CD4-positive, alpha-beta T cell treated with Interleukin-21 for 1 hour (primary cell): Measurements from ENCODE around the gene TUBA3D.
"Not testable (repeated sequence)": the region's sequence is repeated elsewhere in the genome, so short reads cannot be mapped to it uniquely, and the experiment has no call there.

Experiments
- DNase-seq: peaks from one replicate; pipeline ENCODE4 v3.0.0-alpha.2; 2020

TUBA3D gene

DNA sequence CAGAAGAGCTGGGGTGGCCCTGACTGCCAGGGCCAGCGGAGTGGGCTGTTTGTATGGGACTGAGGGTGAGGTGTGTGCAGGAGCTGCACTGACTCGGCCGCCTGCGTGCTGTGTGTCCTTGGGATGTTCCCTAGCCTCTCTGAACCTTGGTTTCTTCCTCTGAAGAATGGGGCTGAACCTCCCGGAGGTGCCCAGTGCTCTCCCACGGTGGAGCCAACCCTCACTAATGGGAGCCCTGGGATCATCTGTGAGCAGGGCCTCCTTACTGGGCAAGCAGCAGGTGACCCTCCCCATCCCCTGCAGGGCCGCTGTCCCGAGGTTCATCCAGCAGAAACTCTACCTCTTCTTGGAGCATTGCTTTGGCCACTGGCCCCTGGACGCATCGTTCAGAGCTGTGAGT lies 40.1 kb downstream of the TUBA3D start:
- no peak for DNase-seq

DNA sequence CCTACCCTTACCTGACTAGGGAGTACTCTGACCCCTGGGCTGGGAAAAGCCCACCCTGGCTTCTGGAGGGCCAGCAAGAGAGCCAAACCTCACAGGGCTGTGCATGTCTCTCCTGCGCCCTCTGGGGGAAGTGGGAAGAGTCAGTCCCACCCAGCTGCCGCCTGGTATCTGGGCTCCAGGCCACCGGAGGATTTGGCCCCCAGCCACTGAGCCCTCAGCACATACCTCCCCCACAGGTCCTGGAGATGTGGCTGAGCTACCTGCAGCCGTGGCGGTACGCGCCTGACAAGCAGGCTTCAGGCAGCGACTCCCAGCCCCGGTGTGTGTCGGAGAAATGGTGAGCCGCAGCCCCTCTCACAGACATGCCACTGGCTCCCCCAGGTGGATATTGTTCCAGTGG lies 40.7 kb downstream of the TUBA3D start:
- DNase-seq, result not testable (repeated sequence)

DNA sequence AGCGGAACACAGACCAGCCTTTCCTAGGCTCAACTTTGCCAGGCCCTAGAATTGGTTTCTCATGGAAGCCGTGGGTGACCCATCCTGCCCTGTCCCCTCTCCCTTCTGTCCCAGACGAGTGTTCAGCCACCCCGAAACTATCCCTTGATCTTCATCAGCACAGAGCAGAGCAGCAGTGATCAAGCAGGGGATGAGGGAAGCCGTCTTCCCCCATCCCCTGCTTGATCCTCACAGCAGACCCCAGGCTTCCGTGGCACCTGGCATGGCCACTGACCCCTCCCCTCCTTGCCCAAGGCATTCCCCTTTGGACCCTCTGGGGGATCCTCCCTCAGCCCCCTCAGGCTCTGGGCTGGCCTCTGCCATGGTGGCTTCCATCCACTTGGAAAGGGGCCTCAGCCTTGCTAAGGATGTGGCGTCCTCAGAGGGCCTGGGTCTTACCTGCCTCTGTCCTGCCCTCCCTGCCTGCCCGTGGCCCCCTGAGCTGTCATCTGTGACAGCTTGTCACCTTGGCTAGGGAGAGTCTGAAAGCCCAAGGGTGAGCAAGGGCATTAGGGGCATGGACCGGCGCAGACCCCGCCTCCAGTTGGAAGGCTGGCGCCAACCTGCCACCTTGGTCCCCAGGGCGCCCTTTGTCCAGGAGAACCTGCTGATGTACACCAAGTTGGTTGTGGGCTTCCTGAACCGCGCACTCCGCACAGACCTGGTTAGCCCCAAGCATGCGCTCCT lies 41.4 kb downstream of the TUBA3D start:
- DNase-seq, result no peak

DNA sequence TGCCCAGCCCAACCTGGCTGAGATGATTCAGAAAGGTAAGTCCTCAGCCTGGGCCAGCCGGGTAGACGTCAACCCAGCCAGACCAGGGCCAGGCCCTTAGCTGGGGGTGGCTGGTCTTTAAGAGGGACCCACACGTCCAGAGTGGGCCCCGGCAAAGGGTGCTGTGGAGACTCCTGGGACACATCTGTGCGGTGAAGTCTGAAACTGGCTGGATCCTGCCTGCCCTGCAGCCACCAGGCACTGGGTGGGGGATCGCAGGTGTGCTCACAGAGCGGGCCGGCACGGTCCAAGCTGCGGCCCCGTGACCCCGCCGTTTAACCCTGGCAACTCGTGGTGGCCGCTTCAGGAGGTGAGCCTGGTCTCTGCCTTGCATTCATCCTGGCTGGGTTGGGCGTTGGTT lies 41.9 kb downstream of the TUBA3D start:
- DNase-seq, result not testable (repeated sequence)

DNA sequence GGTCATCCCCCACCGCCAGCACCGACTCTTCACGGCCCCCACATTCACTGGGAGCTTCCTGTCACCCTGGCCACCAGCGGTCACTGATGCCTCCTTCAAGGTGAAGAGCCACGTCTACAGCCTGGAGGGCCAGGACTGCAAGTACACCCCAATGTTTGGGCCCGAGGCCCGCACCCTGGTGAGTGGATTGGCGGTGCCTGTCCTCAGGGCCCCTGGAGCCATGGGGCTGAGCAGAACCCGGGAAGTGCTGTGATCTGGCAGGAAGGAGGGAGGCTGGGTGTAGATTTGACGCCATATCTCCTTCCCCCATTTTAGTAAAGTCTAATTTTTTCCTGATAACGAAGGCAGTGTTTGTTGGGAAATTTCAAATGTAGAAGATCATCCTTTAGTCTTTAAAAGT lies 42.6 kb downstream of the TUBA3D start:
- not testable (repeated sequence) for DNase-seq

DNA sequence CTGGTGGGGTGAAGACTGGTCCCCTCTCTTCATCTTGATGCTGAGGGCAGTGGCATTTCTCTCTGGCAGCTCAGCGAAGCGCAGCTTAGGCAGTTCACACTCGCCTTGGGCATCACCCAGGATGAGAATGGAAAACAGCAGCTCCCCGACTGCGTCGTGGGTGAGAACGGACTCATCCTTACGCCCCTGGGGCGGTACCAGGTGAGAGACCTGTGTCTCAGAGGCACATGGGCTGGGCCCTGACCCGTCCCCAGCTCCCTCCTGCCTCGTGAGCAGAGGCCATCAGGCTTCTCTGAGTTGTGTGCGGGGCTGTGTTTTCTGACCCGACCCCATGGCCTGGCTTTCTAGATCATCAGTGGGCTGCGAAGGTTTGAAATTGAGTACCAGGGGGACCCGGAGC lies 43.5 kb downstream of the TUBA3D start:
- DNase-seq, result no peak

DNA sequence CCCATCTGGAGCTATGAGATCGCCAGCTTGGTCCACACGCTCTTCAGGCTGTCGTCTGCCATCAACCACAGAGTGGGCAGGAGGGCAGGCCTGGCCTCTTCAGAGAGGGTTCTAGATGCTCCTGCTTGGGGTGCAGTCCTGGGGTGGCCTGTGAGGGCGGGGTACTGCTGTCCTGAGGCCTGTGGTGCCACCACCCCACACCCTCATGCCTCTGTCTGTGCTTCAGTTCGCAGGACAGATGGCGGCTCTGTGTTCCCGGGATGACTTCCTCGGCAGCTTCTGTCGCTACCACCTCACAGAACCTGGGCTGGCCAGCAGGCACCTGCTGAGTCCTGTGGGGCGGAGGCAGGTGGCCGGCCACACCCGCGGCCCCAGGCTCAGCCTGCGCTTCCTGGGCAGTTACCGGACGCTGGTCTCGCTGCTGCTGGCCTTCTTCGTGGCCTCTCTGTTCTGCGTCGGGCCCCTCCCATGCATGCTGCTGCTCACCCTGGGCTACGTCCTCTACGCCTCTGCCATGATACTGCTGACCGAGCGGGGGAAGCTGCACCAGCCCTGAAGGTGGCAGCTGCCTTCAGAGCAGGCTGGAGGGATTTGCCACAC lies 44.1 kb downstream of the TUBA3D start:
- not testable (repeated sequence) for DNase-seq

DNA sequence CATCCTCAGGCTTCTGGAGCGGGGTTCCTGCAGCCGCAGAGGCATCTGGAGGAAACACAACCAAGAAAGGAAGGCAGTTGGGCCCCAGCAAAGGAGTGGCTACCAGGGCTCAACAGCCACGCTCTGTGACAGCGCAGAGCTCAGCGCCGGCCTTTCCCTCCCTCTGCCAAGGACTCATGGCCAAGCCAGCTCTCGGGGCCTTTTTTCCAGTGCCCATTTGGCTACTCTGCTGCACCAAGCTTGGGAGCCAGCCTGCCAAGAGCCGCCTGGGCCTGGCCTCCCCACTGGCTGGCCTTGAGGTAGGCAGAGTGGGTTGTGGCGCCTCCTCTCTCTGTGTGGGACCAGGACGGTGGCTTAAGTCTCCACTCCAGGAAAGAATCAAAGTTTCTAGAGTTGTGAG lies 44.6 kb downstream of the TUBA3D start:
- DNase-seq, result no peak

DNA sequence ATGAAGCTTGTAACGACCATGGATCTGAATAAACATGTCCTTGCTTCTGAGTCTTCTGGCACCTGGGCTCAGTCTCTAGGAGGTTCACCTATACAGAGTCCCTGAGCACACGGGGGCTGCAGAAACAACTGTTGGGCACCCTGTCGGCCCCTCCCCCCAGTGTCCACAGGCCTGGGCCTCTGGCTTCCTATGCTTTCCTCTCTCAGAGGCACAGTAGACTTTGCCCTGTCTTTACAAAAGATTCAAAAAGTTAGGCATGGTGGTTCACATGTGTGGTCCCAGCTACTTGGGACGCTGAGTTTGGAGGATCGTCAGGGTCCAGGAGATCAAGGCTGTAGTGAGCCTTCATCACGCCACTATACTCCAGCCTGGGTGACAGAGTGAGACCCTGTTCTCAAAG lies 45.6 kb downstream of the TUBA3D start:
- not testable (repeated sequence) for DNase-seq

DNA sequence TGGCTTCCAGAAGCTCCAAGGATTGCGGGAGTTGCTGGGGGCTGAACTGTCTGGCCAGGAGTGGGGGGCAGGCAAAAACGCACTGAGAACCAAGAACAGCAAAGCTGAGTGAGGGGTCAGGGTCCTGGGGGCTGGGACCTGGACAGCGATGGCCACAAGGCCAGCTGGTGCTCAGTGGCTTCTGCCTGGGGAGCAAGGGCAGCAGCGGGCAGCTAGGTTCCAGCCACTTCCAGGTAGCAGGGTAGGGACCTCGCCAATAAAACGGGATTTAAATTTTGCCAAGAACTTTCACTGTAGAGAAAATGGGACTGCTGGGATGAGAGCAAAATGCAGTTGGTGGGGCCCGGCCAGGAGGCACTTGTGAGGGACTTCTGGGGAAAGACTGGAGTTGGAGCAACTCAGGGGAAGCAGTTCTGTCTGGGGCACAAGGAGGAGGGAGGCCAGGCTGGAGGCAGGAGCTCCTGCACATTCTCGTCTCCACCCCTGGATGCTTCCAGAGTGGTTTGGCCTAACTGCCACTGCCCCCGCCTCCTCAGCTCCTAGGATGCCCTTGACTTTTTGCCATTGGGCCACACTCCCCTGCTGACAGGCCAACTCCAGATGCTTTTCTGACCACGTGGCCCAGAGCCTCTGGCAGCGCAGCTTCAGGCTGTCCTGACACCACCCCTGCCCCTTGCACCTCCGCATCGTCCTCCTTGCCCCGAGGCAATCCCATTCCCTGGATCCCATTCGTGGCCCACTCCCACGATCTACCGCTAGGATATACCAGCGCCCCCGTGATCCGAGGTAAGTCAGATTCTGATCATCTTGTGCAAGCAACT lies 46.3 kb downstream of the TUBA3D start:
- DNase-seq, result no peak

DNA sequence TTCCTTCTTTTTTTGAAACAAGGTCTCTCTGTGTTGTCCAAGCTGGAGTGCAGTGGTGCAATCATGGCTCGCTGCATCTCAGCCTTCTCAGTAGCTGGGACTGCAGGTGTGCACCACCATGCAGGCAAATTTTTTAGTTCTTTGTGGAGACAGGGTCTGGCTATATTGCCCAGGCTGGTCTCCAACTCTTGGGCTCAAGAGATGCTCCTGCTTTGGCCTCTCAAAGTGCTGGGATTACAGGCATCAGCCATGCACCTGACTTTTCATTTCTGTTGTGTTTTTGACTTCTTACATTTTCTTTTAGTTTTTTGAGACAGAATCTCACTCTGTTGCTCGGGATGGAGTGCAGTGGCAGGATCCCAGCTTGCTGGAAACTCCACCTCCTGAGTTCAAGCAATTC lies 49.3 kb downstream of the TUBA3D start:
- not testable (repeated sequence) for DNase-seq

DNA sequence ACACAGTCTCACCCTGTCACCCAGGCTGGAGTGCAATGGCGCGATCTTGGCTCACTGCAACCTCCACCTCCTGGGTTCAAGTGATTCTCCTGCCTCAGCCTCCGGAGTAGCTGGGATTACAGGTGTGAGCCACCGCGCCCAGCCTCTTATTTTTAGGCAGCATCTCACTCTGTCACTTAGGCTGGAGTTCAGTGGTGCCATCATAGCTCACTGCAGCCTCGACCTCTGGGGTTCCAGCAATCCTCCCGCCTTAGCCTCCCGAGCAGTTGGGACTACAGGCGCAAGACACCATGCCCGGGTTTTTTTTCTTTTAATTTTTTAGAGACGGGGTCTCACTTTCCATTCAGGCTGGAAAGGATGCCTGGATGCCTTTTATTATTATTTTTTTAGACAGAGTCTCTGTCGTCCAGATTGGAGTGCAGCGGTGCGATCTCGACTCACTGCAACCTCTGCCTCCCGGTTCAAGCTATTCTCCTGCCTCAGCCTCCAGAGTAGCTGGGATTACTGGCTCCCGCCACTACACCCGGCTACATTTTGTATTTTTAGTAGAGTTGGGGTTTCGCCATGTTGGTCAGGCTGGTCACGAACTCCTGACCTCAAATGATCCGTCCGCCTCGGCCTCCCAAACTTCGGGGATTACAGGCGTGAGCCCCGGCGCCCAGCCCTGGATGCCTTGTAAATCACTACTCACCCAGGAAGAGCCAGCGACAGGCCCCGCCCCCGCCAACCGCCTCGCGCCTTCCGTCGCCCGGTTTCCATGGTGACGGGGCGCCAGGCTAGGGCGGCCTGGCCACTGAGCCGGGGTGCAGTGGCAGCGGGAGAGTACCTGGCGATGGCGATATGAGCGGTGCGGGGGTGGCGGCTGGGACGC lies 51.4 kb downstream of the TUBA3D start, which contains the start of gene CCDC74A:
Gene CCDC74A (plus strand): TSS at position 758 of the 871 bp plus-strand sequence. CDS start 83 bp downstream, at position 841.
- peak; percentile 85 for DNase-seq

DNA sequence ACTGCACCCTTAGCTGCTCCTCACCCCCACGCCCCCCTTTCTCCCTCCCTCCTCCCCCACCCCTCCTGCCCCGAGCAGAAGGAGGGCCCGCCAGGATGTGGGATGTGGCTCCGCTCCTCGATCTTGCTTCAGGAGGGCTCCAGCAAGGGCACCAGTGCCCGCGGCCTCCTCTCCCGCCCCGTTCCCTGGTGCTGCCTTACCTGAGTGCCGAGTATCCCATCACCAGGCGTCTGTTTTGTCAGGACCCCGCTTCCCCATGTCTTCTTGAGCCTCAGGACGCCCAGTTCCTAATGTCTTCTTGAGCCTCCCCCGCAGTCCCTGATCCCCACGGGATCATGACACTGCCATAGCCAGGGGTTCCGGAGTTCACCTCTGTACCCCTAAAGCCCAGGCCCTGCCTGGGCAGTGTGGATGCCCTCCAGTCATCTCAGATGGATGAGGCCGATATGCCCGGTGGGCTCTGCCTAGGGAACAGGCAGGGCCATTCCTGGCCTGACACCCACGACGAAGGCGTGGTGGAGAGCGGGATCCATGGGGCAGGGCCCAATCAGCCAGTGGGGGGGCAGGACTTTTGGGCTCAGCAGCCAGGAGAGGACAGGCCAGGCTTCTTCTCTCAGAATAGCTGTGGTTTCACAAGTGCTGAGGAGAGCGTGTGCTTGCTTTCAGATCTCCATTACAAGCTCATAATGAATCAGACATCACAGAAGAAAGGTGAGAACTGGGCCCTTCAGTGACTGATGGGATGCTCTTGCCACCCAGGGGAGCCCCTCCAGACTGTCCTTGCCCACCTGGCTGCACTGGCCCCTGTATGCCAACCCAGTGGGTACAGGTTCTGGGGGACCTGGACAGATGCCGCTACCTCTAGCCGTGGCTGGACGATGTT lies 53.3 kb downstream of the TUBA3D start:
- DNase-seq, result not testable (repeated sequence)

DNA sequence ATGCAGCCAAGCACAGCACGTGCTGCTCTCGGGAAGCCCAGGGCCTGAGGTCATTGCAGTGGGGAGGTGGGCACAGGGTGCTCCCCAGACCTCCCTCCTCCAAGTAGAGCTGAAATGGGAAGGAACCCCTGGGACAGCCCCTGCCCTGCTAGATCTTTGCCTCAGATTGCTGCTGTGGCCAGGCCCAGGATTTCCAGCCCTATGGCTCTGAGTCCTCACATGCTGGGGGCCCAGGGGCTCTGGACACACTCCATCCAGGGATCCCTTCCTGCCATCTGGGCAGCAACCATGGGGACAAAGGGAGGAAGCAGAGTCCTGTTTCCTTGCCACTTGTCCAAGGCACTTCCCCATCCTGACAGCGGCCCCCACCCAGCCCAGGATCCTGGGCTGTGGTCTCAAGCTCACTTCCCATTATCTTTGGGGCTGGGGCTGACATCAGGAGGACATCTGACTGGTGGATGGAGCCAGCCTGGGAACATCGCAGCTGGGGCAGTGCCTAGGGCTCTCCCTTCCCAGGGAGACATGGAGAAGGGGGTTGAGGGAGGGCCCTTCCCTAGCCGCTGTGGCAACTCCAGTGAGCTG lies 54.0 kb downstream of the TUBA3D start:
- not testable (repeated sequence) for DNase-seq

DNA sequence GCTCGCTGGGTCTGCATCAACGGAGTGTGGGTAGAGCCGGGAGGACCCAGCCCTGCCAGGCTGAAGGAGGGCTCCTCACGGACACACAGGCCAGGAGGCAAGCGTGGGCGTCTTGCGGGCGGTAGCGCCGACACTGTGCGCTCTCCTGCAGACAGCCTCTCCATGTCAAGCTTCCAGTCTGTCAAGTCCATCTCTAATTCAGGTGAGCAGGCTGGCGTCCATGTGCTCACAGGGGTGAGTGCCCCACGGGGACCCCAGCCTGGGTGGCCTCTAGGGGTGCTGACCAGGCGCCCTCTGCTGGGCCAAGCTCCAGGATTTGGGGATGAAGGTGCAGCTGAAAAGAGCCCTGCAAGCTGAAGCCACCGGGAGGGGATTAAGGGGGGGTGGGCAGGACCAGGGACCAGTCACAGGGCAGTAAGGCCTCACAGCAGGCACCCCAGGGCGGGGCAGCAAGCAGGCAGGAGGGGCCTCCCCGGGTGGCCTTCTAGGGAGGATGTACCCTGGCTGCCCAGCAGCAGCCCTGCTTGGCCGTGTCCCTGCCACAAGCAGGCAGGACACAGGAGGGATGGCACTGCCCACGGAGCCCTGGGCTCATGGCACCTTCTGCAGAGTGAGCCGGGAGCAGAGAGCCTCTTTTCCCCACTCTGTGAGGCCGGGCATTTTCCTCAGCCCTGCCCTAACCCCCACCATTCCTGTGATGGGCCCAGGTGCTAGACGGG lies 54.9 kb downstream of the TUBA3D start:
- not testable (repeated sequence) for DNase-seq

DNA sequence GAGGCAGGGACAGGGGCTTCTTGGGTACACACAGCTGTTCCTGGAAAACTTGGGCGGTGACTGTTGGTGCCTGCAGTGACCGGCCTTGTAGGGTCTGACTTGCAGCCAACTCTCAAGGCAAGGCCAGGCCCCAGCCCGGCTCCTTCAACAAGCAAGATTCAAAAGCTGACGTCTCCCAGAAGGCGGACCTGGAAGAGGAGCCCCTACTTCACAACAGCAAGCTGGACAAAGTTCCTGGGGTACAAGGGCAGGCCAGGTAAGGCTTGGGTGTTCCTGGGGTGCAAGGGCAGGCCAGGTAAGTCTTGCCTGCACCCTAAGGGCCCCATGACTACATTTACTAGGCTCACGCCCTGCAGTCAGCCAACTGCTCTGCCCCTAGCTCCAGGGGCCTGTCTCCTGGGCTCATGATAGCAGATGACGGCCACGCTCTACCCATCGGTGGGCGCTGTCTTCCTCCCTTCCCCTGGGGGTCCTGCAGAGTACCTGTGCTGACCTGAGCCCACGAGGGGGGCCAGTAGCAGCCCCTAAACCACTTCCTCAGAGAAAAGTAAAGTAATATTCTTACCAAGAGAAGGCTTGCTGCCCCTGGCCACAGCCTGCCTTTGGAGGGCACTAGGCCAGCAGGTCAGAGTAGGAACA lies 55.7 kb downstream of the TUBA3D start:
- DNase-seq, result not testable (repeated sequence)
